HCT116 (cell line): ENCODE results near the gene C10orf120. TPM values are rescaled to one million over a fixed set of nuclear protein-coding genes. Genes with fewer than 3 reads are reported as not detected.

Source experiments
- ATAC-seq: fragments of 200-7000 bp; cut with Tn5 transposase; 2 replicates; pipeline ENCODE4 v1.9.1; 2020; ENCODE audit warnings: mild to moderate bottlenecking, moderate library complexity
- BruUV-seq: library from RNA; stranded (reverse); fragments of 400-500 nt; replicated peaks from 2 replicates; lab custom pipeline; 2021; lab: Mats Ljungman, UMichigan
- CTCF ChIA-PET: fragments of 300-600 bp; sonication (Branson Sonifier 250); formaldehyde crosslinking; loops from one replicate; lab custom pipeline; 2021; ENCODE audit warnings: antibody characterized with exemption; lab: Charles Lee
- POLR2A ChIA-PET: fragments of 300-600, 350-600 bp; sonication (Branson Sonifier 250); formaldehyde crosslinking; loops from one replicate; lab custom pipeline; 2021; ENCODE audit warnings: antibody characterized with exemption; lab: Charles Lee
- RAD21 ChIA-PET, 2 experiments: fragments of 300-600 bp; sonication (Branson Sonifier 250); formaldehyde crosslinking; loops; one replicate each; lab custom pipeline; 2023; ENCODE audit warnings: low total read pairs in 2 of 2; ENCODE audit not compliant: uncharacterized antibody in 2 of 2, unreplicated experiment in 2 of 2, low non-redundant PET in 1 of 2; lab: Charles Lee
- DNase-seq: peaks from one replicate; pipeline ENCODE4 v3.0.0-alpha.2; 2010; ENCODE audit warnings: low read depth, low spot score
- H2AFZ ChIP-seq: fragments of 200-600 bp; shearing (Covaris generic), sonication (generic); 2 replicates; pipeline ENCODE4 v1.6.1; 2017; ENCODE audit warnings: low read depth, mixed run types, mixed read lengths, antibody characterized with exemption, low read length; ENCODE audit not compliant: poor library complexity, severe bottlenecking
- H3K27ac ChIP-seq: 2 replicates; pipeline ENCODE4 v1.5.1; 2012; ENCODE audit warnings: low read depth, low read length
- H3K27me3 ChIP-seq: fragments of 200-600 bp; sonication (generic); 2 replicates; pipeline ENCODE4 v1.6.1; 2016; ENCODE audit warnings: mixed run types, low read length, mixed read lengths; ENCODE audit not compliant: insufficient read depth
- H3K36me3 ChIP-seq, 2 experiments: fragments of 200-500 bp in 1 of 2; fragments of 200-600 bp in 1 of 2; sonication (Bioruptor generic) in 1 of 2; sonication (generic) in 1 of 2; 2 replicates each; pipeline versions ENCODE4 v1.5.1 to v1.6.1; 2014 to 2016; ENCODE audit warnings: low read length in 2 of 2, inconsistent platforms in 1 of 2, mixed read lengths in 1 of 2, mixed run types in 1 of 2; ENCODE audit not compliant: insufficient read depth in 2 of 2, control insufficient read depth in 1 of 2
- H3K4me1 ChIP-seq, 2 experiments: fragments of 200-600 bp in 1 of 2; sonication (generic) in 1 of 2; 2 replicates each; pipeline versions ENCODE4 v1.5.1 to v1.6.1; 2012 to 2017; ENCODE audit warnings: low read length in 2 of 2, inconsistent platforms in 1 of 2, mild to moderate bottlenecking in 1 of 2, mixed read lengths in 1 of 2, mixed run types in 1 of 2, moderate library complexity in 1 of 2; ENCODE audit not compliant: insufficient read depth in 2 of 2, control insufficient read depth in 1 of 2
- H3K4me2 ChIP-seq: fragments of 200-600 bp; sonication (generic); 2 replicates; pipeline ENCODE4 v1.6.1; 2017; ENCODE audit warnings: mixed run types, low read length, mixed read lengths
- H3K4me3 ChIP-seq, 2 experiments: fragments of 200-600 bp in 1 of 2; sonication (generic) in 1 of 2; replicated peaks in 1 of 2; 2 replicates each; pipeline ENCODE4 v1.5.1; 2011 to 2016; ENCODE audit warnings: low read length in 2 of 2, control low read depth in 1 of 2, low read depth in 1 of 2, mild to moderate bottlenecking in 1 of 2, mixed read lengths in 1 of 2, mixed run types in 1 of 2
- H3K79me2 ChIP-seq: fragments of 200-600 bp; sonication (generic); 2 replicates; pipeline ENCODE4 v1.6.1; 2017; ENCODE audit warnings: mild to moderate bottlenecking, mixed run types, low read length, moderate library complexity, mixed read lengths; ENCODE audit not compliant: insufficient read depth
- H3K9ac ChIP-seq: fragments of 200-600 bp; sonication (generic); 2 replicates; pipeline ENCODE4 v1.6.1; 2016; ENCODE audit warnings: low read length, mixed read lengths
- H3K9me2 ChIP-seq: fragments of 200-600 bp; sonication (generic), shearing (Covaris generic); 2 replicates; pipeline ENCODE4 v1.6.1; 2017; ENCODE audit warnings: mixed run types, mild to moderate bottlenecking, moderate library complexity; ENCODE audit not compliant: insufficient read depth
- H3K9me3 ChIP-seq, 2 experiments: fragments of 200-500 bp in 1 of 2; fragments of 200-600 bp in 1 of 2; sonication (Bioruptor generic) in 1 of 2; sonication (generic) in 1 of 2; 2 replicates each; pipeline ENCODE4 v1.6.1; 2014 to 2017; ENCODE audit warnings: low read length in 2 of 2, mixed read lengths in 2 of 2, inconsistent platforms in 1 of 2, low read depth in 1 of 2, mild to moderate bottlenecking in 1 of 2, mixed run types in 1 of 2, moderate library complexity in 1 of 2; ENCODE audit not compliant: control insufficient read depth in 1 of 2, insufficient read depth in 1 of 2
- H4K20me1 ChIP-seq: fragments of 200-600 bp; sonication (generic), shearing (Covaris generic); 2 replicates; pipeline ENCODE4 v1.6.1; 2017; ENCODE audit warnings: mixed run types, mild to moderate bottlenecking, moderate library complexity; ENCODE audit not compliant: insufficient read depth
- ELF1 ChIP-seq: IDR thresholded peaks from 2 replicates; pipeline ENCODE4 v1.6.1; 2012; ENCODE audit warnings: low read depth, borderline replicate concordance
- EZH2phosphoT487 ChIP-seq: fragments of 200-600 bp; IDR thresholded peaks from 2 replicates; pipeline ENCODE4 v1.6.1; 2018; ENCODE audit warnings: antibody characterized with exemption, borderline replicate concordance
- POLR2AphosphoS5 ChIP-seq: IDR thresholded peaks from 2 replicates; pipeline ENCODE4 v1.6.1; 2011; ENCODE audit warnings: mild to moderate bottlenecking, low read depth, low read length, moderate library complexity
- SP1 ChIP-seq: IDR thresholded peaks from 2 replicates; pipeline ENCODE4 v1.6.1; 2012; ENCODE audit warnings: low read depth
- YY1 ChIP-seq: IDR thresholded peaks from 2 replicates; pipeline ENCODE4 v1.6.1; 2011; ENCODE audit warnings: low read length, low read depth, moderate library complexity, mild to moderate bottlenecking; ENCODE audit not compliant: insufficient replicate concordance; ENCODE audit errors: extremely low read depth
- intact Hi-C: fragments of 100-400 bp; cut with micrococcal nuclease; formaldehyde crosslinking; loops from 2 replicates; pipeline ENCODE4 v1.10.0; 2022
- total RNA-seq: library from RNA; stranded (reverse); gene quantifications from one replicate; pipeline ENCODE4 v1.2.1, GENCODE V29; 2021; ENCODE audit not compliant: unreplicated experiment
- TF ChIP-seq, protein P1 (sequence below): IDR thresholded peaks from 2 replicates; pipeline ENCODE4 v1.6.1; 2011; ENCODE audit warnings: mild to moderate bottlenecking, low read length, moderate library complexity; ENCODE audit not compliant: insufficient replicate concordance; ENCODE audit errors: extremely low read depth
- TF ChIP-seq, protein P2 (sequence below): IDR thresholded peaks from 2 replicates; pipeline ENCODE4 v1.6.1; 2012
- TF ChIP-seq, protein P3 (sequence below): IDR thresholded peaks from 2 replicates; pipeline ENCODE4 v1.6.1; 2012

The C10orf120 gene
- total RNA-seq, 1 experiment from 2014 or later, result not detected

DNA sequence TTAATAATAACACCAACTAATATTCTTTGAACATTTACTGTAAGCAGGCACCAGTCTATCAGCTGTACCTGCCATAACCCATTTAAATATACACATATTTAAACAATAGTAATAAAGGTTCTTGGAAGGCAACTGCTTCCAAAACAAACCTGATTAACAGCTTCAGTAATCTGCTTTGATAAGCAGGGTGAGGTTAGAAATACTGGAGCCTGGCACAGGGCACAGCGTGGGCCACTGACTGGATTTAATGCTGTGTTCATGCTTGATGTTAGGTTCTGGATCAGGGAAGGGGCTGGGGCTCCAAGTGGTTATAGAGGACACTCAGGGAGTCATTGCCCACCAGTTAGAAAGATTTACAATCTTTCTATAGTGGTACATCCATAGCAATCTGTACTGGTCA, 10.9 kb upstream of the C10orf120 start (continued):
- no peak for TF ChIP-seq YY1
- TF ChIP-seq, all 23 proteins: peak for 0

DNA sequence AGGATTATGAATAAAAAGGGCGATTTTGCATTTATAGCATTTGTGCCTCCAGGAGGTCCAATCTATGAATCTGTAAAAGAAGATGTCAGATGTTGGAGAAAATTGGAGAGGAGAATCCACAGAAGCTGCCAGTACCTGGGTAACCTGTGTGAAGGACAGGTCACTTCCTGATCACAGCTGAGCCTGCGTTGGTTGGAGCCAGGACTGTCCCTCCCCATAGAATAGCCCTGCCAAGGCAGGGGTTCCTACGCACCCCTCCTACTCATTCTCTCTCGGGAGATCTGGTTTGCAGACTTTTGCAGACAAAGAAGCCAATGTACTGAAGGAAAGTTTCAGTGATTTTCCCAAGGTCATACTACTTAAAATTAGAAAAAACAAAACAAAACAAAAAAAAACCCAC, 10.3 kb upstream of the C10orf120 start:
- Histone ChIP-seq H3K4me2 (no peak overlapping the region), H3K79me2 (no peaks in the 10 kb centered on the region), H2AFZ (no peak overlapping the region), H3K4me3 (no peak overlapping the region), H3K36me3 (no peaks in the 10 kb centered on the region), H4K20me1 (no peaks in the 10 kb centered on the region), H3K9me3 (no peaks in the 10 kb centered on the region), H3K9me2 (no peaks in the 10 kb centered on the region), H3K4me1 (no peaks in the 10 kb centered on the region), H3K27ac (no peak overlapping the region), H3K27me3 (peaks cover 71% of the 10 kb centered on the region), H3K9ac (no peak overlapping the region)
- TF ChIP-seq, protein P1, sequence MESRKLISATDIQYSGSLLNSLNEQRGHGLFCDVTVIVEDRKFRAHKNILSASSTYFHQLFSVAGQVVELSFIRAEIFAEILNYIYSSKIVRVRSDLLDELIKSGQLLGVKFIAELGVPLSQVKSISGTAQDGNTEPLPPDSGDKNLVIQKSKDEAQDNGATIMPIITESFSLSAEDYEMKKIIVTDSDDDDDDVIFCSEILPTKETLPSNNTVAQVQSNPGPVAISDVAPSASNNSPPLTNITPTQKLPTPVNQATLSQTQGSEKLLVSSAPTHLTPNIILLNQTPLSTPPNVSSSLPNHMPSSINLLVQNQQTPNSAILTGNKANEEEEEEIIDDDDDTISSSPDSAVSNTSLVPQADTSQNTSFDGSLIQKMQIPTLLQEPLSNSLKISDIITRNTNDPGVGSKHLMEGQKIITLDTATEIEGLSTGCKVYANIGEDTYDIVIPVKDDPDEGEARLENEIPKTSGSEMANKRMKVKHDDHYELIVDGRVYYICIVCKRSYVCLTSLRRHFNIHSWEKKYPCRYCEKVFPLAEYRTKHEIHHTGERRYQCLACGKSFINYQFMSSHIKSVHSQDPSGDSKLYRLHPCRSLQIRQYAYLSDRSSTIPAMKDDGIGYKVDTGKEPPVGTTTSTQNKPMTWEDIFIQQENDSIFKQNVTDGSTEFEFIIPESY, result no peak
- TF ChIP-seq EZH2phosphoT487 (no peak), ELF1 (no peak), SP1 (no peak), POLR2AphosphoS5 (no peak)
- TF ChIP-seq, protein P2, sequence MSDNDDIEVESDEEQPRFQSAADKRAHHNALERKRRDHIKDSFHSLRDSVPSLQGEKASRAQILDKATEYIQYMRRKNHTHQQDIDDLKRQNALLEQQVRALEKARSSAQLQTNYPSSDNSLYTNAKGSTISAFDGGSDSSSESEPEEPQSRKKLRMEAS, result no peak
- TF ChIP-seq, protein P3, sequence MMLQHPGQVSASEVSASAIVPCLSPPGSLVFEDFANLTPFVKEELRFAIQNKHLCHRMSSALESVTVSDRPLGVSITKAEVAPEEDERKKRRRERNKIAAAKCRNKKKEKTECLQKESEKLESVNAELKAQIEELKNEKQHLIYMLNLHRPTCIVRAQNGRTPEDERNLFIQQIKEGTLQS, result no peak
- CTCF ChIA-PET, result interaction anchor here (0.8 kb wide), 1 partner anchor 144 kb away, joined by 4 read pairs; no protein-coding TSS in a partner anchor
- intact Hi-C loops, result loop anchor here (10.0 kb wide), 2 partner anchors 645 to 1765 kb away; no protein-coding TSS in a partner anchor
- ATAC-seq (no peak), DNase-seq (no peak)
- no TSS peak for BruUV-seq
- RAD21 ChIA-PET, result no interaction called here
- POLR2A ChIA-PET, result no interaction called here
